HG03039 (cell line): ENCODE data around the gene FAM234A.

Experiments
- ATAC-seq: cut with Tn5 transposase; IDR thresholded peaks from one replicate; pipeline ENCODE4 v1.9.1; 2021; ENCODE audit warnings: mild to moderate bottlenecking, moderate library complexity; ENCODE audit not compliant: unreplicated experiment

The FAM234A gene

DNA sequence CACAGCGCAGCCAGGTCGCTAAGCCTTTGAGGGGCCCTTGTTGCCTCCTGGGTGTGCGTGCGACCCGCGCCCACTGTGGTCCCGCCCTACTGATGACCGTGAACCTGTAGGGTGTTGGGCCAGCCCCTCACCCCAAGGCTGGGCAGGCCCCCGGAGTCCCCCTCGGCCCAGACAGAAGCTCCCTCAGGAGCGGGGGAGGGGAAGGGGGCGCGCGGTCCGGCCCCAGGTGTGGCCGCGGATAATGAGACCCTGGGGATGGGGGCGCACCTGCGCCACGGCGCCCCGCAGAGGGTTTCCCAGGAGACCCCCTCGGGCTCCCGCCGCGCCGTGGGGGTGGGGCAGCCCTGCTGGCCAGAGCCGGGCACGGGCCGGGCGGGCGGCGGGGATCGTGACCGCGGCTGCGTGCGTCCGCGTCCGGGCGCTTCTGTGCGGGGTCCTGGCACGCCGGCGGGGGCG lies 45.4 kb downstream of the FAM234A start:
- no peak for ATAC-seq

DNA sequence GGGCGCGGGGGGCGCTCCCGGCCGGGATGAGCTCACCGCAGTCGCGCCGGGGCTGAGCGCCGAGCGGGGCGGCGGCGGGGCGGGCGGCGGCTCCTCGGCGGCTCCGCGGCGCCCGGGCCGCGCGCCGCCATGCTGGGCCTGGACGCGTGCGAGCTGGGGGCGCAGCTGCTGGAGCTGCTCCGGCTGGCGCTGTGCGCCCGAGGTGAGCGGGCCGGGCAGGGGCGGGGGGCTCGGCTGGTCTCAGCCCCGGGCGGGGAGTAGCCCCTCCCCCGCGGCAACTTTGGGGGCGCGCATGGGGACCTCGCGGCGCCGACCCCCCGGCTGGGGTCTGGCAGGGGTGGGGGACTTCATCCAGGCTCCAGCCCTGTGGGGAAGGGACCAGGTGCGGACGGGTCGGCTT lies 45.9 kb downstream of the FAM234A start, which contains the start of gene ARHGDIG:
Gene ARHGDIG, plus strand, starts transcription at position 40 of the 400 bp plus-strand sequence. Its CDS starts 90 bp downstream, at position 130.
- ATAC-seq = no peak

DNA sequence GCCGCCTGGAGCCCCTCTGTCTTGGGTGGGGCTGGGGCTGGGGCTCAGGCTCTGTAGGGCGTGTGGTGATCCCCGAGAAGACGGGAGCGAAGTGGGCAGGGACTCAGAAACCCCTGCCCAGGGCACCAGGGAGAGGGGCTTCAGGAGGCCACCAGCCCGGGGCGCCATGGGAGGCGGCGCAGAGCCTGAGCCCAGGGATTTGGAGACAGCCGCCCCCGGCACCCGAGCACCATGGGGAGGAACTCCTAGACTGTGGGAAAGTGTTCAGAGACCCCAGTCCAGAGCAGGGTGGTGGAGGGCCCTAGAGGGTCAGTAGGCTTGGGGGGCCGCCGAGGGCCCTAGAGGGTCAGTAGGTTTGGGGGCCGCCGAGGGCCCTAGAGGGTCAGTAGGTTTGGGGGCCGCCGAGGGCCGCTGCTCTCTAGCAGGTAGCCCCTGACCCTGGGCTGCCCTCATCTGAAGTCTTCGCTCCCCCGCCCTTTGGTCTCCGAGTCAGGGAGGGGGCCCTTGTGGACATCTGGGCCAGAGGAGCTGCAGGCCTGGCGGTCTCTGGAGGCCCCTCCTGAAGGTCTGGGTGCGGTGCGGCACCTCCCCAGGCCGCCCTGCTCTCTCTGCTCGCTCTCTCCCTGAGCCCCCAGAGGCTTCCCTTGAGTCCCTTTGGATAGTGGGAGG lies 46.5 kb downstream of the FAM234A start:
- ATAC-seq = no peak

DNA sequence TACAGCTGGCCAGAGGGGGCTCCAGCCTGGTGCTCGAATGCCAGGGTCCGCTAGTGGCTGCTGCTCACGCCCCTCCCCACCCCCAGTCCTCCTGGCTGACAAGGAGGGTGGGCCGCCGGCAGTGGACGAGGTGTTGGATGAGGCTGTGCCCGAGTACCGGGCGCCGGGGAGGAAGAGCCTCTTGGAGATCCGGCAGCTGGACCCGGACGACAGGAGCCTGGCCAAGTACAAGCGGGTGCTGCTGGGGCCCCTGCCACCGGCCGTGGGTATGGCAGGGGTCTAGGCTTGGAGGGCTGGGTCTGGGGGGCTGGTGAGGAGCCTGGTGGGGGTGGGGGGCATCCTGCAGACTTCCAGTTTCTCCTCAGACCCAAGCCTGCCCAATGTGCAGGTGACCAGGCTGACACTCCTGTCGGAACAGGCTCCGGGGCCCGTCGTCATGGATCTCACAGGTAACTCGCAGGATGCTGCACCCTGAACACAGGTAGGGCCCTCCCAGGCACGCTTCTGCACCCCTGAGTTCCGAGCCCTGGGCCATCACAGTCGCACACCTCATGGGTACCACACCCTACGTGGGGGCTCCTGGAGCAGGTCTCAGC lies 47.1 kb downstream of the FAM234A start:
- no peak for ATAC-seq

DNA sequence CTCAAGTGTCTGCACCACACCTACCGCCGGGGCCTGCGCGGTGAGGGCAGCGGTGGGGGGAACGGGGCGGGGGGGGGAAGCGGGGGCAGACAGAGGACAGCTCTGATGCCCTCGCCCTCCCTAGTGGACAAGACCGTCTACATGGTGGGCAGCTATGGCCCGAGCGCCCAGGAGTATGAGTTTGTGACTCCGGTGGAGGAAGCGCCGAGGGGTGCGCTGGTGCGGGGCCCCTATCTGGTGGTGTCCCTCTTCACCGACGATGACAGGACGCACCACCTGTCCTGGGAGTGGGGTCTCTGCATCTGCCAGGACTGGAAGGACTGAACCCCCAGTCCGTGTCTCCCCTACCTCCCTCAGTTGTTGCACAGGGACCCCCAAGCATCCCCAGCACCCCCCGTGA lies 47.9 kb downstream of the FAM234A start:
- no peak for ATAC-seq

DNA sequence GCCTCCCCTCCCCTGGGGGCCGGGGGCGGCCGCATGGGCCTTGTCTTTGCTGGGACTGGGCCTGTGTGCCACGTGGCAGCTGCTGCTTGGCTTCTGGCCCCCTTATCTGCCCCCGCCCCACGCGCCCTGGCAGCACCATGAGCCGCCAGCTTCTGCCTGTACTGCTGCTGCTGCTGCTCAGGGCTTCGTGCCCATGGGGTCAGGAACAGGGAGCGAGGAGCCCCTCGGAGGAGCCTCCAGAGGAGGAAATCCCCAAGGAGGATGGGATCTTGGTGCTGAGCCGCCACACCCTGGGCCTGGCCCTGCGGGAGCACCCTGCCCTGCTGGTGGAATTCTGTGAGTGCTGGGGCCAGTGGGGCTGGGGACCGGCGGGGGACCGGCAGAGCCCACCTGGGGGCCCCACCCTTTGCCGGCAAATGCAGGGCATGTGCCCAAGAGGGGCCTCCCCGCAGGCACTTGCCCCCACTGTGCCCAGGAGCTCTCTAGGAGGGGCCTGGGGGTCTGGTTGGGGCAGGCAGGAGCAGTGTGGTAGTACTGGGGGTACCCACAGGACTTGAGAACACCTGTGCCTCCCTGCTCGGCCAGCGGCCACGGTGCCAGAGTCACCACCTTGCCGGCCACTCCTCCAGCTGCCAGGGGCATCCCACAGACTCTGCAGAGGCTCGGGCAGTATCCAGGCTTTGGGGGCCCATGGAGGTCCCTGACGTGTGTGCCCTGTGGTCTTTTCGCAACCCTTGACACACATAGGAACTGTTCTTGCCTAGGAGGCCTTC lies 48.6 kb downstream of the FAM234A start, which contains the start of gene PDIA2:
Gene PDIA2, plus strand, starts transcription at position 132 of the 773 bp plus-strand sequence. Its CDS starts 6 bp downstream, at position 138.
- ATAC-seq = no peak

DNA sequence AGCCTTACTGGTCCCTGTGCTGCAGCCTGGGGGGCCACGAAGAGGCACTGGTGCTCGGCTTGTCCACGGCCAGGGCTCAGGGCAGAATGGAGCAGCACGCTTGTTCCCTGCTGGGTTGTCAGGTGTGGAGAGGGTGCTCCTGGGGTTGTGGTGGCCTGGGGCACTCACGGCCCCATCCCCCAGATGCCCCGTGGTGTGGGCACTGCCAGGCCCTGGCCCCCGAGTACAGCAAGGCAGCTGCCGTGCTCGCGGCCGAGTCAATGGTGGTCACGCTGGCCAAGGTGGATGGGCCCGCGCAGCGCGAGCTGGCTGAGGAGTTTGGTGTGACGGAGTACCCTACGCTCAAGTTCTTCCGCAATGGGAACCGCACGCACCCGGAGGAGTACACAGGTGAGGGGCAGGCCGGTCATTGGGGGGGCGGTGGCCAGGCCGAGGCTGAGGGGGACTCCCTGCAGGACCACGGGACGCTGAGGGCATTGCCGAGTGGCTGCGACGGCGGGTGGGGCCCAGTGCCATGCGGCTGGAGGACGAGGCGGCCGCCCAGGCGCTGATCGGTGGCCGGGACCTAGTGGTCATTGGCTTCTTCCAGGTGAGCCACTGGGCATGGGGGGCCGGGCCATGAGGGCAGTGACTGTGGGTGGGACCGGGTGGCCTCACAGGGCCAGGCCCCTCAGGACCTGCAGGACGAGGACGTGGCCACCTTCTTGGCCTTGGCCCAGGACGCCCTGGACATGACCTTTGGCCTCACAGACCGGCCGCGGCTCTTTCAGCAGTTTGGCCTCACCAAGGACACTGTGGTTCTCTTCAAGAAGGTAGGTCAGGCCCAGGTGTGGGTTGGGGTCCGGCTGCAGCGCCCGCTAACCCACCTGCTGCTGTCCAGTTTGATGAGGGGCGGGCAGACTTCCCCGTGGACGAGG lies 49.8 kb downstream of the FAM234A start:
- ATAC-seq = no peak

DNA sequence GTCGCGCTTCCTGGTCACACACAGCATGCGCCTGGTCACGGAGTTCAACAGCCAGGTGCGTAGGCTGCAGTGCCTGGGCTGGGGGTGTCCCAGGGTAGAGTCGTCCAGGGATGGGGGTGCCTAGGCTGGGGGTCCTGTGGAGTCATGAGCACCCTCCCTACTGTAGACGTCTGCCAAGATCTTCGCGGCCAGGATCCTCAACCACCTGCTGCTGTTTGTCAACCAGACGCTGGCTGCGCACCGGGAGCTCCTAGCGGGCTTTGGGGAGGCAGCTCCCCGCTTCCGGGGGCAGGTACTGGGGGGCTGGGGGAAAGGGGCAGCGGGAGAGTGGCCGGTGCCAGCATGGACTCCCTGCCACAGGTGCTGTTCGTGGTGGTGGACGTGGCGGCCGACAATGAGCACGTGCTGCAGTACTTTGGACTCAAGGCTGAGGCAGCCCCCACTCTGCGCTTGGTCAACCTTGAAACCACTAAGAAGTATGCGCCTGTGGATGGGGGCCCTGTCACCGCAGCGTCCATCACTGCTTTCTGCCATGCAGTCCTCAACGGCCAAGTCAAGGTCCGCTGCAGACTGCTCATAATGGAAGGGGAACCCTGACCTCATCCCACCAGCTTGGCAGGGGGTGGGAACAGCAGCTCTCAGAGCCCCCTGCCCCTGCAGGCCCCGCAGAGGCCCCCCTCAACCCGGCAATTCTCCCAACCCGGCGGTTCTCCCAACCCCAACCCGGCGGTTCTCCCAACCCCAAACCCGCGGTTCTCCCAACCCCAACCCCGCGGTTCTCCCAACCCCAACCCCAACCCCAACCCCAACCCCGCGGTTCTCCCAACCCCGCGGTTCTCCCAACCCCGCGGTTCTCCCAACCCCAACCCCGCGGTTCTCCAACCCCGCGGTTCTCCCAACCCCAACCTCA lies 50.8 kb downstream of the FAM234A start:
- ATAC-seq = no peak

DNA sequence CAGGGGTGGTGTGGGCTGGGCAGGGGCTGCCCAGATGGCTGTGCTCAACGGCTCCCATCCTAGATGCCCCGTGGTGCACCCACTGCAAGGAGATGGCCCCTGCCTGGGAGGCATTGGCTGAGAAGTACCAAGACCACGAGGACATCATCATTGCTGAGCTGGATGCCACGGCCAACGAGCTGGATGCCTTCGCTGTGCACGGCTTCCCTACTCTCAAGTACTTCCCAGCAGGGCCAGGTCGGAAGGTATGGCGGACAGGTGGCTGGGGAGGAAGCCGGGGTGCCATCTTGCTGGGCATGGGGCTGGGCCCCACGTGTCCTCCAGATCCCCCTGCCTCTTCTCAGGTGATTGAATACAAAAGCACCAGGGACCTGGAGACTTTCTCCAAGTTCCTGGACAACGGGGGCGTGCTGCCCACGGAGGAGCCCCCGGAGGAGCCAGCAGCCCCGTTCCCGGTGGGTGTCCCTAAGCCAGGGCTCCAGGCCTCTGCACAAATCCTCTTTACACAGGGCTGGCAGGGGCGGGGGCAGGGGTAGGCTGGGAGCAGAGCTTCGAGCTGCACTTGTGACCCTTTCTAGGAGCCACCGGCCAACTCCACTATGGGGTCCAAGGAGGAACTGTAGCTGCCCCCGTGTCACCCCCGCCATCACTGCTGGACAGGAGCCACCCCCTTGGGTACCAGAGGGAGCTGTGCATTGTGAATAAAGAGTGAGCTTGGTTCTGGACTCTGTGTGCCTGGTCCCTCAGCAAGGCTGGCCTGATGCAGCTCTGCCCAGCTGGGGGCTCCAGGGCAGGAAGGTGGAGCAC lies 52.1 kb downstream of the FAM234A start:
- ATAC-seq = no peak

DNA sequence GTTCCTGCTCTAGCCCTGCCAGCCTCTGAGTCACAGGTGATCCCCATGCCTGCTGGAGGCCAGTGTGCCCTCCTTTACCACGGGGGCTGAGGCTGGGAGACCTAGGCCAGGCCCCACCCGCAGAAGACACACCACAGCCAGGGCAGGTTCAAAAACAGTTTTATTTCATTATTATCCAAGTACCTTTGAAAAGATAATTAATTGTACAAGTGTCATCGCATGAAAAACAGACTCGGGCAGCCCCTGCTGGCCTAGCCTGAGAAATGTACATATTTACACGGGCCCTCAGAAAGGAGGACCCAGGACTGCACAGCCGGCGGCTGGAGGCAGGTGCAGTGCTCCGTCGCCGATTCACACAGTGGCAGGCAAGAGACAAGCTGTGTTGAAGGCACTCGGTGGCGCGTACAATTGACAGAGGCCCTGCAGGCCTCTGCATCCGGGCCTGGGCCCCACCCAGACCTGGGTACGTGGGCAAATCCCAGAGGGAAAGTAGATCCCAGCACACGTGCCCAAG lies 52.7 kb downstream of the FAM234A start:
- no peak for ATAC-seq

DNA sequence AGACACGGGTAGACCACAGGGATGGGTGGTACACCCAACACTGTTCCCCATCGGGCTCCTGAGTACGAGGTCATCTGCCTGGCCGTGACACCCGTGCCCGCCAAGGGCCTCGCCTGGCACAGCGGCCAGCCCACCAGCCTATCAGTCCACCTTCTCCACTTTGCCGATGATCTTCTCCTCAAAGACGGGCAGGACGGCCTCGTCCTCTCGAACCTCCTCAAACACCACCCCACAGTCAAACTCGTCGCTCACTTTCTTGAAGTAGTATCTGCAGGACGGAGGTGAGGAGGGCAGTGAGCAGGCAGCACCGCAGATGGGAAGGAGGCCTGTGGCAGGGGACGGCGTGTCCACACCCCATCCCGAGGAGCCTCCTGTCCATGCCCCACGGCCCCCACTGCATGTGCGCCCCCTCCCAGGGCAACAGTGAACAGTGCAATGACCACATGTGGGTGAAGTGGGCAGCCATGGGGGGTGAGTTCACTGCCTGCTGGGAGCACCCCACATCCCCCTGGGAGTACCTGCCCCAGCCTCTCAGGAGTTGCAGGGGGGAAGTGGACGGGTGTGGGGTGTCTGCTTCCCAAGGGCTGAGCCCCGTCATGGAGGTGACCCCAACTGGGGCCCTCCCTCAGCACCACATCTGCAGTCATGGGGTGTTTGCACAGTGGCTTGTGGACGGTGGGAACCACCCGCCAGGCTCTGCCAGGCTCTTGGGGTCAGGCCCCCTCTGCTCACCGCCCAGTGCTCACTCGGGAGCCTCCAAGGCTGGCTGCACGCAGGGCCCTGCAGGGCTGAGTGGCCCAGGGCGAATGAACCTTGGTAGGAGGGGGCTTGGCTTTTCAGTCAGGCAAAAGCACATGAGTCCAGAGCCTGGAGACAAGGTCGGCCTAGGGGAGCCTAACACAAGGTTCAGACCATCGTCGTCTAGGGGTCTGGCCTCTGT lies 53.6 kb downstream of the FAM234A start:
- ATAC-seq = no peak

DNA sequence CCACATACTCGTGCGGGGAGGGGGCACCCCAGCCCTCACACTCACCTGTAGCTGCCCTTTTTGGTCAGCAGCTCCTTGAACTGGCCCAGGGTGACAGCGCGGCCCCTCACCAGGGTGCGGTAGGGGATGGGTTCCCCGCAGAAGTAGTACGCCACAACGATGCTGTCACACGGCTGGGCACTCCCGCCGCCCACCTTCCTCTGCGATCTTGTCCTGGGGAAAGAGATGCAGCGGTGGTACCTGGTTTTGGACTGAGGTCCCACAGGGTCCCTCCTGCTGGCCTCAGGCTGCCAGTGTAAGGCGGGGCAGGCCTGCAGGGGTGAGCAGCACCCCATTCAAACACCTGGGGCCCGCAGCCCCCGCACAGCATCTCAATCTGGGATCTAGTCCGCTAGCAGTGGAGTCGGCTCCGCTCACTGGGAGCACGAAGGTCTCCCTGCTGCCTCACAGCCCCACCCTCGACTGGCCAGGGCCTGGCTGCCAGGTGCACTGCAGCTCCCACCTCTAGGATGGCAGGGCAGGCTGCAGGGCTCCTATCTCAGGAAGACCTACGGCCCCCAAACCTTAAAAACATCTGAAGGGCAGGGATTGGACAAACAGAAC lies 54.9 kb downstream of the FAM234A start:
- no peak for ATAC-seq

DNA sequence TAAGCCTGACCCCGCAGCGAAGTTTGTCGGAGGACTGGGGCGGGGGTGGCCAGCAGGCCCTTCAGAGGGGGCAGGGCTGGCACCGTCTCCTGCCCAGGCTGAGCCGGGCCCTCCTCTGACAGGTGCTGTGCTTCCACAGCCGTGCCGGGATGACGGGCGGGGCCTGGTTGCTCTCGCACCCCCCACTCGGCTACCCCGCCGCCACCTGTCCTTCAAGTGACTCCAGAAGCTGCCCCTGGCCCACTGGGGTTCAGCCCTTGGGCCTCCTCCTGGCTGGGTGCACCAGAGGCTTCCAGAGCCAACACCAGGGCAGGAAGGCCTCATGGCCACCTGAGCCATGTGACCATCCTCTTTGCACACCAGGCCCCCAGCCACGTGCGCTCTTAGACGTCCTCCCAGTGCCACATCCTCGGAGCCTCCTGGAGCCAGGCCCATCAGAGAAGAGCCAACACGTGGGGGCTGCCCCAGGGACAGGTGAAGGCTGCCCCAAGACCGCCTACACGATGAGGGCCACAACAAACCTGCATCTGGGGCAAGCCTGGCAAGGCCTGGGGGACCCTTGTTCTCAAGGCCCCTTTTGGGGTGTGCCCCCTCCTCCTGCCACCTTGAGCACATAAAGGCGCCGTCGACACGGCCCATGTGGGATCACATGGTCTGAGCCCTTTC lies 55.5 kb downstream of the FAM234A start:
- no peak for ATAC-seq

DNA sequence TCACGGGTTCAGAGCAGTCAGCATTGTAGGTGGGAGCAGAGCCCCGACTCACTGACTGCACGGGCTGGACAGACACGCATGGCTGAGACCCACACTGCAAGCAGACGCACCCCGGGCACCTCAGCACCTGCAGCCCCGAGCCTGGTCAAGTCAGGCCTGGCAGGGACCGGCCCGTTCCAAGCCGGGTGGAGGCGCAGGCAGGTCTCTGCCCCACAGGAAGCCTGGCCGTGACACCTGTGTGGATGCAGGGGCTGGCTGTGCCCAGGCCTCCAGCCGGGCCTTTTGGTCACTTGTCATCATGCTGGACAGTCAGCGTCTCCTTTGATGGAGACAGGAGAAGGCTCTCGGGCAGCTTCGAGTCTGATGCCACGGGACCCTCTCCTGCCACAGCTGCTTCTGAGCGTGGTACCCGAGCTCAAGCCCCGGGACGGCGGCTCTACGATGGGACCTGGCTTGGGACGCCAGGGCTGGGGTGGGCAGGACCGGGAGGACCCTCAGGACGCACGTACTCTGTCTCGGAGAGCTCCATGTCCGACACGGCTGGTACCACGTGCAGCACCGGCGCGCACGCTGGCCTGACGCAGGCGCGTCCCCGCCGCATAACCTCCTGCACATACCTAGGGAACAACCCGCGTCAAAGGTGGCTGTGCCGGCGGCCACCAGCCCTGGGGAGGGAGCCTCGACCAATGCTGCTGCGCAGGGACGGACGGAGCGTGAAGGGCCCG lies 56.2 kb downstream of the FAM234A start:
- ATAC-seq = no peak

DNA sequence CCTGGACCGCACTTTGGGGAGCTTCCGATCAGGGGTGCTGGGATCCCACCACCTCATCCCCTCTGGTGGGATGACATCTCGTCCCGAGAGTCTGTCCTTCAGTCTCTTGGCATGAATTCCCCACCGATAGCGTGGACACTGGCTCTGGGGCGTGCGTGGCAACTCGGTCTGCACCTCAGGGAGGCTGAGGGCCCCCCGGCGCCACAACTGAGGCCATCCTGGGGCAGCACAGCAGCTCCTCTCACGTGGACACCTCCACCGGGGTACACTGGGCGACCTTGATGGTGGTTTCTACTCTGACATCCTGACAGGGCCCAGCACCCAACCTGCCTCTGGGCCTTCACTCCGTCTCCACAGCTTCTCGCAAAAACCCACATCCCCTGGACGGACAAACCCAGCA lies 56.9 kb downstream of the FAM234A start:
- no peak for ATAC-seq
